ENCODE measurements around the gene RBKS. TPM values are rescaled to one million over a fixed set of nuclear protein-coding genes. Genes with fewer than 3 reads are reported as not detected.
"Not testable (repeated sequence)": the region's sequence is repeated elsewhere in the genome, so short reads cannot be mapped to it uniquely, and the experiment has no call there.

RBKS gene
- total RNA-seq, 1 experiment from 2014 or later, result 3.8 TPM

GRCh38 chr2:27907547-27907946 lies 17.4 kb upstream of the RBKS start:
- no peak for DNase-seq (ENCODE audit: extremely low read depth, low read depth)

GRCh38 chr2:27906074-27906473 lies 15.9 kb upstream of the RBKS start:
- DNase-seq (ENCODE audit: extremely low read depth, low read depth), result no peak

- DNase-seq (ENCODE audit: extremely low read depth, low read depth), result no peak
Measured at GRCh38 chr2:27904405-27904665, 14.1 kb upstream of the RBKS start.

DNA sequence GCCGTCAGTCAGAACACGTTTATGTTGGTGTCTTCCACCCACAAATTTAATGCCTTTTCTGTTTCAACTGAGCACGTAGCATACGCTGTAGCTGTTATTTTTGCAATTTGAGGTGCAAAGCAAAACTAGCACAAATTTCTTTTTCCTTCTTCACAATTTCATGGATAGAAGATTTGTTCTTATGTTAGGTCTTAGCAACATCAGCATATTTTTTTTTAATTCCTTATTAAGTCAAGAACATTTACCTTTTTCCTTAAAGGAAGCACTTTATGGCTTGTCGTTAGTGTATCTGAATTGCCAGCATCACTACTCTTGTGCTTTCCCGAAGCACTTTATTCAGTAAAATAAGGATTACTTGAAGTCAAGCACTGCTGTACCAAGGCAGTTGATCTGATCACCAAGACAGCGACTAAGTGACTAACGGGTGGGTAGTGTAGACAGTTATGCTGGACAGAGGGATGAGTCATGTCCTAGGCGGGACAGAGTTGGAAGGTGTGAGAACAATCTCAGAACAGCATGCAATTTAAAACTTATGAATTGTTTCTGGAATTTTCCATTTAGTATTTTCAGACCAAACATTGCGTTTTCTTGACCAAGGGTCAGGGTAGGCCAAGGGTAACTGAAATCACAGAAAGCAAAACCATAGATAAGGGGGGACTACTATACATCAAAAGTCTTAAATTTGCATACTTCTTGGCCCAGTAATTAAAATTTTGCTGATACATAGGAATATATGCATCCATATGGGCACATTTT lies 13.6 kb upstream of the RBKS start:
- DNase-seq (ENCODE audit: extremely low read depth, low read depth), result peak; percentile 26

GRCh38 chr2:27903018-27903417 lies 12.8 kb upstream of the RBKS start:
- no peak for DNase-seq (ENCODE audit: extremely low read depth, low read depth)

- DNase-seq (ENCODE audit: extremely low read depth, low read depth), result no peak
Measured at GRCh38 chr2:27902098-27902497, 11.9 kb upstream of the RBKS start.

DNA sequence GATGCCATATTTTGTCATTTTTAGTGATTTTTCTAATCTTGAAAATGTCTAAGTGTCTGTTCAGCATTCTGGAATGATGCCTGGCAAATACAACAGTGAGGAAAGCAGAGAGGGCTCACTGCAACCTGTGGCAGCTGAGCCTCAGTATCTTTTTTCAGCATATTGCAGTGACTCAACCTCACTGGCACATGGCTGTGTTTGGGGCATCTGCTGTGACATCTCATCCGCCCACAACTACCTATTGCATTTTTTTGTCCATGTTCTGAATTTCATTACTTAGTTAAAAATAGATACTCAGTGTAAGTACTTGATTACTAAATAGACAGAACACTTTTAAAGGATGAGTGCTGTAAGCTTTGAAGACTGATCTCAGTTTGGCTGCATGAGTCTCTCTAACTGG lies 11.0 kb upstream of the RBKS start:
- no peak for DNase-seq (ENCODE audit: extremely low read depth, low read depth)

GRCh38 chr2:27897717-27898116 lies 7.5 kb upstream of the RBKS start:
- DNase-seq (ENCODE audit: extremely low read depth, low read depth), result no peak

DNA sequence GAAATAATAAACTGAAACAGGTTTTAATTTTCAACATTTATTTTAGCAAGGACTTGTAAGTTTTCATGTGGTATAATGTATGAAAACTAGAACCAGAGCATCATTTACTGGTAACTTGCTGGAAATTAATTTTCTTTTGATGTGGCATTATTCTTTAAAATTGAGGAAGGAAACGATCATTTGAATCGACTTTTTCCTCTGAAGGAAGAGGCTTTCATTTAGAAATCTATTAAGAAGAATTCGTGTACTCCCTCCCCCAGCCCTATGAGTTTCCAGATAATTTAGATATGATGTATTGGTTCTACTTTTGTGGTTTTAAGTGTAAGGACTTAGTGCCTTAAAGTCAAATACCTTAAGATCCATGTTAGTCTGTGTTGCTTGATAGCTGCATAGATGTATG lies 2.8 kb upstream of the RBKS start:
- DNase-seq (ENCODE audit: extremely low read depth, low read depth), result no peak

DNA sequence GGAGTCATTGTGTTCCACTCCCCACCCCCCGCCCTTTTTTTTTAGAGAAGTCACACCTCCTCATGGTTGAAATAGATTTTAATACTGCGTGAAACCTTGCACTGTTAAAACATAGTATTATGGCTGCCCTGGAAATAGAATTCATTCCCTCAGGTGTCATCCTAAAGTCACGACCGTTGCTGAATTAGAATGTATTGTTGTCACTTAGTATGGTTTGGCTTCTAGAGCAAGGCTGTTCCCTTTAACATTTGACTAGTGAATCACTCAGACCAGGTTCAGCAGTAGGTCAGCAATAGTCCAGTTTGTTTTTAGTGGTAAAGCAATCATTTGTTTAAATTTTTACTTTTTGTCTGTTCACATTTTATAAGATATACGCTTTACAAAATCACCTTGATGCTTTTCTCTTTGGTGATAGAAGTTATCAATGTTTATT lies 1.5 kb upstream of the RBKS start:
- DNase-seq (ENCODE audit: extremely low read depth, low read depth), result peak; percentile 11

- peak; percentile 90 for DNase-seq (ENCODE audit: extremely low read depth, low read depth)
Measured at GRCh38 chr2:27890924-27891672, 911 bp upstream of the RBKS start.

DNA sequence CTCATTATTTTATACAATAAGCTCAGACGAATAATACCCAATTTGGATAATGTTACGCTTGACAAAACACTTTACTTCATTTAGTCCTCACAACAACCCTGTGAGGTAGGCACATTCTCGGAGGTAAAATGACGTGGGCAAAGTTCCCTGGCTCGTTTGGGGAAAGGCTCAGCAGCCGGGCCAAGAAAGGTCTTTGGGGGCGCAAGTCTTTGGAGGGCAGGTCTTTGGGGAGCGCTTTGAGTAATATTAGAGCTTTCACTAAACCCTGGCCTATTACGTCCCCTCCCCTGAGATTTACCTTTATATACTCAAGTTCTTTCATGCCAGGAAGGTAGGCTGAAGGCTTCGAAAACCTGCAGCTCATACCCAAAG lies 427 bp downstream of the RBKS start:
- no peak for DNase-seq (ENCODE audit: extremely low read depth, low read depth)

DNA sequence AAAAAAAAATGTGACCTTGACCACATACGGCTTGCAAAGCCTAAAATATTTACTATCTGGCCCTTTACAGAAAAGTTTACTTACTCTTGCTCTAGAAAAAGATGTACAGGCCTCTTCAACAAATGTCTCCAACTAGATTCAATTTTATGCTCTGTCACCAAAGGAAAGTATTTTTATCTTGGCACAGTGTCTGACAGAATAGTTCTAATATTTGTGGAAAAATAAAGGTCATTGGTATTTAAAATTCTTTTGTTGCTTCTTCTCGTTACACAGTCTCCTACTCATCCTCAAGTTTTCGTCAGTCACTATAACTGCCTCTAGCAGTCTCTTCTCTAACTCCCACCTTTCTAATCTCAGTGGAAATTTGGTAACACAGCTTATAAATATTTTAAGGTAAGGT lies 1.4 kb downstream of the RBKS start:
- no peak for DNase-seq (ENCODE audit: extremely low read depth, low read depth)

GRCh38 chr2:27887830-27888229 lies 2.4 kb downstream of the RBKS start:
- DNase-seq (ENCODE audit: extremely low read depth, low read depth), result no peak

- no peak for DNase-seq (ENCODE audit: extremely low read depth, low read depth)
Measured at GRCh38 chr2:27887111-27887510, 3.1 kb downstream of the RBKS start.

GRCh38 chr2:27886322-27886721 lies 3.9 kb downstream of the RBKS start:
- no peak for DNase-seq (ENCODE audit: extremely low read depth, low read depth)

GRCh38 chr2:27885661-27886060 lies 4.5 kb downstream of the RBKS start:
- no peak for DNase-seq (ENCODE audit: extremely low read depth, low read depth)

DNA sequence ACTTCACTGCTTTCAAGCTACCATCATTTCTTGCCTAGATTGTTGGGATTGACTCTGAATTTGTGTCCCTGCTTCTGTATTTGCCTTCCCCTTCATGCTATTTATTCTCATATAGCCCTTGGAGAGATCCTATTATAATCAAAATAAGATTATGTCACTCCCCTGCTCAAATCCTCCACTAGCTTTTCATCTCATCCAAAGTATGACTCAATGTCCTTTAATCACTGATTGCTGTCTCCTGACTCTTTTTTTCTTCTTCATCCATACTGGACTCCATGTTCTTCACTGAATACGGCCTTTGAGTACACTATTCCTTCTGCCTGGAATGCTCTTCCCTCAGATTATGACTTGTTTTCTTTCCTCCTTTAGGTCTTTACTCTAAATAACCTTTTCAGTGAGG lies 5.0 kb downstream of the RBKS start:
- no peak for DNase-seq (ENCODE audit: extremely low read depth, low read depth)

GRCh38 chr2:27884601-27885000 lies 5.6 kb downstream of the RBKS start:
- DNase-seq (ENCODE audit: extremely low read depth, low read depth), result no peak

DNA sequence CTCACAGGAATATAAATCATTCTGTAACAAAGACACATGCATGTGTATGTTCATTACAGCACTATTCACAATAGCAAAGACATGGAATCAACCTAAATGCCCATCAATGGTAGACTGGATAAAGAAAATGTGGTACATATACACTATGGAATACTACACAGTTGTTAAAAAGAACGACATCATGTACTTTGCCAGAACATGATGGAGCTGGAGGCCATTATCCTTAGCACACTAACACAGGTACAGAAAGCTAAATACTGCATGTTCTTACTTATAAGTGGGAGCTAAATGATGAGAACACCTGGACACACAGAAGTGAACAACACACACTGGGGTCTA lies 7.6 kb downstream of the RBKS start:
- not testable (repeated sequence) for DNase-seq (ENCODE audit: extremely low read depth, low read depth)

DNA sequence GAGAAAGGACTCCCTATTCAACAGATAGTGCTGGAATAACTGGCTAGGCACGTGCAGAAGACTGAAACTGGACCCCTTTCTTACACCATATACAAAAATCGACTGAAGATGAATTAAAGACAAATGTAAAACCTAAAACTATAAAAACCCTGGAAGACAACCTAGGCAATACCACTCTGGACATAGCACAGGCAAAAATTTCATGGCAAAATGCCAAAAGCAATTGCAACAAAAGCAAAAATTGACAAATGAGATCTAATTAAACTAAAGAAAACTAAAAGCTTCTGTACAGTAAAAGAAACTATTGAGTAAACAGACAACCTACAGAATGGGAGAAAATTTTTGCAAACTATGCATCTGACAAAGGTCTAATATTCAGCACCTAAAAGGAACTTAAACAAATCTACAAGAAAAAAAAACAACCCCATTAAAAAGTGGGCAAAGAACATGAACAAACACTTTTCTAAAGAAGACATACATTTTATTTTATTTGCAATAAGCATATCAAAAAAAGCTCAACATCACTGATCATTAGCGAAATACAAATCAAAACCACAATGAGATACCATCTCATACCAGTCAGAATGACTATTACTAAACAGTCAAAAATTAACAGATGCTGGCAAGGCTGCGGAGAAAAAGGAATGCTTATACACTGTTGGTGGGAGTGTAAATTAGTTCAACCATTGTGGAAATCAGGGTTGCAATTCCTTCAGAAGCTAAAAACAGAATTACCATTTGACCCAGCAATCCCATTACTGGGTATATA lies 8.2 kb downstream of the RBKS start:
- DNase-seq (ENCODE audit: extremely low read depth, low read depth), result not testable (repeated sequence)

GRCh38 chr2:27878825-27879224 lies 11.4 kb downstream of the RBKS start:
- DNase-seq (ENCODE audit: extremely low read depth, low read depth), result no peak
